Ascending aorta (tissue), 2 donors: Measurements from ENCODE around the gene ITPRIPL2. TPM values are rescaled to one million over a fixed set of nuclear protein-coding genes. Genes with fewer than 3 reads are reported as not detected.
A peak's percentile ranks its signal among the peaks of the same experiment; 100 is the strongest.

Experiments used
- DNase-seq, 2 donors: peaks; one replicate each; pipeline ENCODE4 v3.0.0-alpha.2; 2019; ENCODE audit warnings: low spot score in 2 of 2
- H3K27ac ChIP-seq, 2 donors: fragments of 200-600 bp; sonication (generic); one replicate each; pipeline ENCODE4 v1.5.1; 2016 to 2017; ENCODE audit warnings: mild to moderate bottlenecking in 1 of 2
- H3K27me3 ChIP-seq: fragments of 200-600 bp; sonication (generic); one replicate; pipeline ENCODE4 v1.5.1; 2017
- H3K36me3 ChIP-seq, 2 donors: fragments of 200-600 bp; sonication (generic); one replicate each; pipeline ENCODE4 v1.5.1; 2016
- H3K4me1 ChIP-seq, 2 donors: fragments of 200-600 bp; sonication (generic); one replicate each; pipeline ENCODE4 v1.5.1; 2016 to 2017; ENCODE audit warnings: mild to moderate bottlenecking in 1 of 2
- H3K4me3 ChIP-seq, 2 donors: fragments of 200-600 bp; sonication (generic); one replicate each; pipeline ENCODE4 v1.5.1; 2016 to 2017; ENCODE audit warnings: mild to moderate bottlenecking in 1 of 2
- H3K9me3 ChIP-seq, 2 donors: fragments of 200-600 bp; sonication (generic); one replicate each; pipeline ENCODE4 v1.5.1; 2016
- CTCF ChIP-seq, 3 experiments: fragments of 200-600 bp in 2 of 3; fragments of 450-650 bp in 1 of 3; sonication (generic) in 2 of 3; IDR thresholded peaks; one replicate each; pipeline ENCODE4 v1.5.1; 2016 to 2019; ENCODE audit warnings: antibody characterized with exemption in 3 of 3, mild to moderate bottlenecking in 1 of 3, moderate library complexity in 1 of 3
- intact Hi-C: fragments of 100-400 bp; cut with DNase I; formaldehyde crosslinking; loops from one replicate; pipeline ENCODE4 v1.15.1; 2023
- total RNA-seq: library from RNA; depleted of rRNA; stranded (reverse); fragments of >200 nt; gene quantifications from one replicate; pipeline ENCODE4 v1.1.0, GENCODE V29; 2016

ITPRIPL2 gene
- total RNA-seq, 1 donor from 2014 or later: 94.5 TPM

DNA sequence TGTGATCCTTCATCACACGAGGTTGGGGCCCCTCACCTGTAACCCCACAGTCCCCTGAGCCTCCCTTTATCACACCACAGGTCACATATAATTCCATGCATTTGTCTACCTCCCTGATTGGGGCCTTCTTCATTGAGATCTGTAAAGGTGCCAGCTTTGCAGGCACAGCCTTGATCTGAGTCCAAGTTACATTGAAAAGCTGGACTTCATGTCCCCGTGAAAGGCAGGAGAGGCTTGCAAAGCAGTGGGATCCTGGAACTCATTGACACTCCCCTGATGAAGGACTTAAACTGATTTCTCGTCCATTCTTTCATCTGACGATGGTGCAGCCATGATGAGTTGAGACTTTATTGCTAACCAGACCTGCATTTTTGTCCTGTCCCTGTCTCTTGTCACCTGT is 50.5 kb downstream of the ITPRIPL2 start:
- no peaks in the 10 kb centered on the region for H3K9me3 ChIP-seq
- H3K27me3 ChIP-seq: no peaks in the 10 kb centered on the region
- peaks cover 3 to 4% of the 10 kb centered on the region in 2 donors for H3K4me1 ChIP-seq
- no peak for DNase-seq
- H3K4me3 ChIP-seq: no peak overlapping the region
- H3K36me3 ChIP-seq: no peaks in the 10 kb centered on the region
- no peak overlapping the region for H3K27ac ChIP-seq
- intact Hi-C loops: loop anchor here (10.0 kb wide), 1 partner anchor 341 kb away; no protein-coding TSS in a partner anchor
- no peak for TF ChIP-seq CTCF (IDR thresholded peaks at IDR 0.05)

DNA sequence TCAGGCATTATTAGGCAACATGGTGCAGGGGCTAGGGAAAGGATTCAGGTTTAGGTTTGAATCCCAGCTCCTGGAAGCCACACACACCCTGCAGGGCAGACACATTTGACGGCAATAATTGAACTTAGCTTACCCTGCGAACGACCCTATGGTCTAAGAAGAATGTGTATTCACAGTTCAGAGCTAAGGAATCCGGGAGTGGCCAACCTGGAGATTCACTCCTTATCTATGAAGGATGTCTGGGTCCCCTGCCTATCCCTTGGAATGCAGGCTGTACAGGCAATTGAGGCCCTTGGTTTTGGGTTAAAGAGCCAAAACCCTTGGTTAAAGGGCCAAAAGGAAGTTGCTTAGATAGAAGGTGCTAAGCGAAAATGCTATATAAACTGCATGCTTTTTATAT is 51.3 kb downstream of the ITPRIPL2 start:
- intact Hi-C loops: loop anchor here (10.0 kb wide), 1 partner anchor 340 kb away; no protein-coding TSS in a partner anchor
- Histone ChIP-seq H3K4me1 (peaks cover 3 to 4% of the 10 kb centered on the region in 2 donors), H3K4me3 (no peak overlapping the region), H3K27me3 (no peaks in the 10 kb centered on the region), H3K36me3 (no peaks in the 10 kb centered on the region), H3K9me3 (no peaks in the 10 kb centered on the region), H3K27ac (no peak overlapping the region)
- DNase-seq: no peak
- no peak for TF ChIP-seq CTCF (IDR thresholded peaks at IDR 0.05)

GRCh38 chr16:19166500-19166899 is 52.7 kb downstream of the ITPRIPL2 start:
- DNase-seq: no peak
- no peak for TF ChIP-seq CTCF (IDR thresholded peaks at IDR 0.05)
- no peaks in the 10 kb centered on the region for H3K36me3 ChIP-seq
- H3K27me3 ChIP-seq: no peaks in the 10 kb centered on the region
- intact Hi-C loops: loop anchor here (2.0 to 10.0 kb wide), 2 partner anchors 80 to 338 kb away; no protein-coding TSS in a partner anchor
- H3K4me1 ChIP-seq: peaks cover 3 to 4% of the 10 kb centered on the region in 2 donors
- H3K4me3 ChIP-seq: no peak overlapping the region
- H3K27ac ChIP-seq: no peak overlapping the region
- H3K9me3 ChIP-seq: no peaks in the 10 kb centered on the region

DNA sequence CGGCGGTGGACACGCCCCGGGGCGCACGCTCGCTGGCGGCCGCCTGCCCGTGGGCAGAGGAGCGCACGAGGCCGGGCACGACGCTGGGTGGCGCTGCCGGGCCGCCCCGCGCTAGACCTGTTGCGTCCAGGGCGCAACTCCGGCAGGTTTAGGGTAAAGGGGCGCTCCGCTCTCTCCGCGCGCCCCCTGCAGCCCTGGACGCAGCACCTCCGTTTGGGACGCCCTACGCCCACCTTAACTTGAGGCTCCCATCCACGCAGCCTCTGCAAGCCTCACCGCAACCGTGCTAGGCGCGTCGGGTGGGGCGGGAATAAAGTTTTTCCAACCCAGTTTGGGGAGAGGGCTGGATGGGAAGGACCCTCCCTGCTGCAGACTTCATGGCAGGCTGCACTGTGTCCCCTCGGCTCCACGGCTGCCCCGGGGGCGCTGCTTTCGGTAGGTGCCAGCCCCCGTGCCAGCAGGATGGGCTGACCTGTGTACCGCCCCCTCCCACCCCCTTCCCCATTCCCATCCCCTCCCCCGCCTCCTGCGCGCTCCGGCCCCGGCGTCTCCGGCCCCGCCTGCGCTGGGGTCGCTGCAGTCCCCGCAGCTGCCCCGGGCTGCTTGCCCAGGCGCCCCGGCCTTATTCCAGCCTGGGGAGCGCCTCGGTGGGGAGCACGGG is 54.1 kb downstream of the ITPRIPL2 start, which contains the start of gene SYT17:
SYT17 (plus strand) TSS at position 531 of the 661 bp plus-strand sequence. CDS start 407 bp downstream, outside the sequence.
- peak in 1 of 2 donors; percentile 75 for DNase-seq
- intact Hi-C loops: loop anchor here (1.0 to 10.0 kb wide), 3 partner anchors 81 to 337 kb away; no protein-coding TSS in a partner anchor
- Histone ChIP-seq H3K4me1 (peaks cover 3 to 4% of the 10 kb centered on the region in 2 donors), H3K36me3 (no peaks in the 10 kb centered on the region), H3K4me3 (peak within 1 kb of the TSS; percentile 52 to 72), H3K9me3 (no peaks in the 10 kb centered on the region), H3K27me3 (no peaks in the 10 kb centered on the region), H3K27ac (peak within 1 kb of the TSS in 1 of 2 donors; percentile 10)
- peak; percentile 42 to 82 (median 55) for TF ChIP-seq CTCF (IDR thresholded peaks at IDR 0.05)

GRCh38 chr16:19168371-19169081 is 54.8 kb downstream of the ITPRIPL2 start:
- no peak for TF ChIP-seq CTCF (IDR thresholded peaks at IDR 0.05)
- intact Hi-C loops: loop anchor here (10.0 kb wide), 1 partner anchor 336 kb away; no protein-coding TSS in a partner anchor
- H3K4me1 ChIP-seq: peaks cover 3 to 4% of the 10 kb centered on the region in 2 donors
- H3K4me3 ChIP-seq: peak overlapping the region; percentile 52 to 72
- H3K27me3 ChIP-seq: no peaks in the 10 kb centered on the region
- H3K36me3 ChIP-seq: no peaks in the 10 kb centered on the region
- no peaks in the 10 kb centered on the region for H3K9me3 ChIP-seq
- H3K27ac ChIP-seq: peak overlapping the region in 1 of 2 donors; percentile 10
- DNase-seq: no peak
